Measurements from ENCODE around the gene PRDM16.

- TF ChIP-seq RORB (CRISPR knock-in tag; IDR thresholded peaks at IDR 0.05): no peak
- TF ChIP-seq ZBTB43 (CRISPR knock-in tag; IDR thresholded peaks at IDR 0.05): no peak
- TF ChIP-seq KAT7 (CRISPR knock-in tag; IDR thresholded peaks at IDR 0.05; ENCODE audit: borderline replicate concordance): no peak
- TF ChIP-seq TEAD4 (CRISPR knock-in tag; IDR thresholded peaks at IDR 0.05): no peak
- TF ChIP-seq CTCF (IDR thresholded peaks at IDR 0.05): no peak
- TF ChIP-seq ESRRA (CRISPR knock-in tag; IDR thresholded peaks at IDR 0.05; ENCODE audit: borderline replicate concordance): no peak
- no peak for TF ChIP-seq CREB1 (CRISPR knock-in tag; IDR thresholded peaks at IDR 0.05)
These were observed 279.3 kb downstream of the PRDM16 start for GRCh38 chr1:3348196-3348865.
